ENCODE data around the gene CRB3. TPM values are rescaled to one million over a fixed set of nuclear protein-coding genes. Genes with fewer than 3 reads are reported as not detected.

CRB3 gene
- total RNA-seq, 4 donors from 2014 or later: 10.2 TPM; not detected in 3

DNA sequence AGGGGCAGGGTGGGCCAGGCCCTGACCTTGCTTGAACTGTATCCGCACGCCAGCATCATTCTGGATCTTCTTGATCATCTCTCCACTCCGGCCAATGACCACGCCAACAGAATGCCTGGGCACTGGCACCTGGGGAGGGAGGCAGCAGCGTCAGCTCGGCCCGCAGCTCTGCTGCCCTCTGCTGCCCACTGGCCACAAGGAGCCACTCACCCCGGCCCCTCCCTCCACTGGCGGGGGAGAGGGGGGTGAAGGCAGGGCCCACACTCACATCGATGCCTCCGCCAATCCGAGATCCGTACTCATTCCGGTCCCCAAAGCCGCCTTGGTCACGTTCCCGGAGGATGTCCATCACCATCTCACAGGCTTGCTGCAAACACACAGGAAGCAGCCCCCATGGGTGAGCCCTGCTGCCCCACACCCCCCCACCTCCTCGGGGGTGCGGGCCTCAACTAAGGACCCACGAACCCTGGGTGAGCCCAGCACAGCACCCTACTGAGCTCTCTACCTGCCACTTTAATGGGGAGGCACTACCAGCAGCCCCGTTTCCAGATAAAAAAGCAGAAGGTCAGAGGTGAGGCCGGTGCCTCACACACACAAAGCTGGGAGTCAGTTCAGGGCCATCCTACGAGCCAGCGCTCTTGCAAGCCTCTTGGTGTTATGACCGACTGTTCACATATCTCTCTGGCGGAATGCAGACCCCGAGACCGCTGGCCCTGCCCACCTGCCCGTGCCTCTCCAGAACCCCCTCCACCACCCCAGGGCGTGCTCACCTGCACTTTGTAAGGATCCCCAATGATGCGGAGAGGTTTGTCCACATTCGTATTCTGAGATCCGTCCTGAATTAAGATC is 46.1 kb upstream of the CRB3 start:
- Histone ChIP-seq H3K27ac (peak overlapping the region; percentile 20 to 65), H3K36me3 (no peaks in the 10 kb centered on the region), H3K27me3 (no peaks in the 10 kb centered on the region), H3K4me3 (no peak overlapping the region), H3K9me3 (no peaks in the 10 kb centered on the region), H3K4me1 (peaks cover 5 to 6% of the 10 kb centered on the region in 2 donors)
- intact Hi-C loops (cut with DNase I; ENCODE audit: low total_unique reads): no loop called here
- DNase-seq: peak; percentile 63 to 66
- no peak for TF ChIP-seq POLR2A (IDR thresholded peaks at IDR 0.05)
- TF ChIP-seq, protein P1, sequence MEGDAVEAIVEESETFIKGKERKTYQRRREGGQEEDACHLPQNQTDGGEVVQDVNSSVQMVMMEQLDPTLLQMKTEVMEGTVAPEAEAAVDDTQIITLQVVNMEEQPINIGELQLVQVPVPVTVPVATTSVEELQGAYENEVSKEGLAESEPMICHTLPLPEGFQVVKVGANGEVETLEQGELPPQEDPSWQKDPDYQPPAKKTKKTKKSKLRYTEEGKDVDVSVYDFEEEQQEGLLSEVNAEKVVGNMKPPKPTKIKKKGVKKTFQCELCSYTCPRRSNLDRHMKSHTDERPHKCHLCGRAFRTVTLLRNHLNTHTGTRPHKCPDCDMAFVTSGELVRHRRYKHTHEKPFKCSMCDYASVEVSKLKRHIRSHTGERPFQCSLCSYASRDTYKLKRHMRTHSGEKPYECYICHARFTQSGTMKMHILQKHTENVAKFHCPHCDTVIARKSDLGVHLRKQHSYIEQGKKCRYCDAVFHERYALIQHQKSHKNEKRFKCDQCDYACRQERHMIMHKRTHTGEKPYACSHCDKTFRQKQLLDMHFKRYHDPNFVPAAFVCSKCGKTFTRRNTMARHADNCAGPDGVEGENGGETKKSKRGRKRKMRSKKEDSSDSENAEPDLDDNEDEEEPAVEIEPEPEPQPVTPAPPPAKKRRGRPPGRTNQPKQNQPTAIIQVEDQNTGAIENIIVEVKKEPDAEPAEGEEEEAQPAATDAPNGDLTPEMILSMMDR (IDR thresholded peaks at IDR 0.05): peak; percentile 42 to 68 (median 60)

DNA sequence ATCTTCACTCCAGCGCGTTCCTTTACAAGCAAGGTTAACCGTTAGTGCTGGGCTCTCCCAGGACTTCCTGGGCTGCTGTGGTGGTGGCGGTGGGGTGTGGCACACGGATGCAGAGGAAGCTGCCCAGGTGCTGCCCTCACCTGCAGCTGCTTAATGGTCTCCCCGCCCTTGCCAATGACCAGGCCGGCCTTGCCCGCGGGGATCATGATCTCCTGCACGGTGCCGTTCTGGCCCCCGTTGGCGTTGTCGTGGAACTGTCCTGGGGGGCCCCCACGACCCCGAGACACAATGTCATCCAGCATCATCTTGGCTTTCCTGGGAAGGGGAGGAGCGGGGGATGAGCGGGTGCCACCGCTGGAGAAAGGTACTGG is 45.5 kb upstream of the CRB3 start:
- H3K9me3 ChIP-seq: no peaks in the 10 kb centered on the region
- no peaks in the 10 kb centered on the region for H3K36me3 ChIP-seq
- H3K4me3 ChIP-seq: no peak overlapping the region
- TF ChIP-seq POLR2A (IDR thresholded peaks at IDR 0.05): no peak
- TF ChIP-seq, protein P1 (IDR thresholded peaks at IDR 0.05): no peak
- intact Hi-C loops (cut with DNase I; ENCODE audit: low total_unique reads): no loop called here
- no peak overlapping the region for H3K27ac ChIP-seq
- peaks cover 5 to 12% of the 10 kb centered on the region in 2 donors for H3K4me1 ChIP-seq
- DNase-seq: no peak
- no peaks in the 10 kb centered on the region for H3K27me3 ChIP-seq

DNA sequence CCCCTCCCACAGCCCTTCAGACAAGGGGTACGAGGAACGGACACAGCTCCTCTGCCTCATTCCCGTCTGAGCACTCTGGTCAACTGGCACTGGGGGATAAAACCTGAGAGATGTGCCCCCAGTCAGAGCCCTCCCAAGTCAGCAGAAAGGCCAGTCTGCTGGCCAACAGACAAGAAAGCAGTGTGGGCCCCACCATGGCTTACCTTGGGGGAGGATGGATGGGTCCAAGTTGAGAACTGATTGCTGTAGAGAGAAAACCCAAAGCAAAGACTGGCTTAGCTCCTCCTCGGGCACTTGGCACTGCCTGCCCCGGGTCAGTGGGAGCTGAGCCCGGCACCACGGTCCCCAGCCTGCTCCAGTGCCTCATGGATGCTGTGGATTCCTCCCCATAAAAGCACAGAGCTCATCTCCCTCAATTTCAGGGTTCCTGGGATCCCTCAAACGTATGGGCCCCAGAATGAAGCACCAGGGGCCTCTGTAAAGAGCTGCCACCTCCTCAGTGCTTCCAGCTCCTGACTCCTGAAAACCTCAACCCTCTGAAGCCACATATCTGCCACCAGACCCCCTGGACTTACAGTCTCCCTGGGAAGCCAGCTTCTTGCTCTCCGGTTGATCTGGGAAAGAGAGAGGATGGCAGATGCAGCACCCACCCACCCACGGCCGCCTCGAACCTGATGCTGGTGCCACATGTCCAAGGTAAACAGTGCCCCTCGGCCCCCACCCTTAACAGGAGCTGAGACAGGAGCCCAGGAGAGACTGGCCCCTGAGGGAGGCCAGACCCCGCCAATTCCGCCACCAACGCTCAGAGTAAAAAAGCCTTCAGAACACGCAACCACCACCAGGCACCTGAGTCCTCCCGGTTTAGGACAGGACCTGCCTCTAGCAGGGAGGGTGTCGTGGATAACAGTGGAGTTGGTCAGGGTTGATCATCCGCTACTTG is 42.7 kb upstream of the CRB3 start:
- no peak for DNase-seq
- no peak overlapping the region for H3K4me3 ChIP-seq
- peaks cover 5 to 8% of the 10 kb centered on the region in 2 donors for H3K4me1 ChIP-seq
- intact Hi-C loops (cut with DNase I; ENCODE audit: low total_unique reads): no loop called here
- TF ChIP-seq POLR2A (IDR thresholded peaks at IDR 0.05): no peak
- TF ChIP-seq, protein P1 (IDR thresholded peaks at IDR 0.05): no peak
- no peaks in the 10 kb centered on the region for H3K9me3 ChIP-seq
- H3K27ac ChIP-seq: no peak overlapping the region
- no peaks in the 10 kb centered on the region for H3K36me3 ChIP-seq
- H3K27me3 ChIP-seq: no peaks in the 10 kb centered on the region

DNA sequence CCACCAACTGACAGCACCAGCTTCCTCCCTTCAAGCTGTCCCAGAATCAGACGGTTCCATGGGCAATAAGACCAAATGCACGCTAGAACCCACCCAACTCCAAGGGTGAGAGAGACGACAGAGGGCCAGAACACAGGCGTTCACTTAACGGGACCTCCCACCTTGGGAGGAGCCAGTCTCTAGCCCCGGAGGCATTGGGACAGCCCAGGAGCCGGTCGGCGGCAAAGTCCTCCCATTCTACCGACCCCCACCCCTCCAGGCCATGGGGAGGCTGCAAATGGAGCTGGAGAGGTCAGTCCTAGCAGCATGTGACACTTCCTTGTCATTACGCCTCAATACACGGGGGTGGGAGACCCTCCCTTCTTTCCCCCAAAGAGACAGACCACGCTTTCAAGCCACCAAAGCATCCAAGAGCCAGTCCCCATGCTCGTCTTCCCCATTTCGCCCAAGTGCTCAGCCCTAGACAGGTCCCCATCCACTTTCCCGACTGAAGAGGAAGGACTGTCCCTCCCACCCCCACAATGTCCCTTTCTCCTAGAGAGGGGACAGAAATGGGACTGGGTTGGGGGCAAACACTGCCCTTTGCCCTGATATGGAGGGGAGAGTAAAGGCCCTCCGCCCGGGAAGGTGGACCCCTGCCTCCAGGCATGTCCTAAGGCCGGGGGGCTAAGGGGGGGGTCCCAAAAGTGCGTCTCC is 40.4 kb upstream of the CRB3 start:
- no peaks in the 10 kb centered on the region for H3K27me3 ChIP-seq
- no peaks in the 10 kb centered on the region for H3K36me3 ChIP-seq
- H3K9me3 ChIP-seq: no peaks in the 10 kb centered on the region
- intact Hi-C loops (cut with DNase I; ENCODE audit: low total_unique reads): no loop called here
- peak; percentile 21 to 34 for DNase-seq
- H3K4me1 ChIP-seq: peaks cover 0 to 8% of the 10 kb centered on the region in 2 donors
- TF ChIP-seq, protein P1 (IDR thresholded peaks at IDR 0.05): no peak
- TF ChIP-seq POLR2A (IDR thresholded peaks at IDR 0.05): no peak
- H3K4me3 ChIP-seq: peak overlapping the region; percentile 85 to 89
- peak overlapping the region; percentile 78 to 87 for H3K27ac ChIP-seq

All from uterus (tissue), 4 donors.